ENCODE data around the gene ST3GAL2. TPM values are rescaled to one million over a fixed set of nuclear protein-coding genes. Genes with fewer than 3 reads are reported as not detected.
"Not testable (repeated sequence)": the region's sequence is repeated elsewhere in the genome, so short reads cannot be mapped to it uniquely, and the experiment has no call there.

ST3GAL2 gene
- total RNA-seq, 1 donor from 2014 or later = 1.7 TPM

- no peak for ATAC-seq
Measured at GRCh38 chr16:70467113-70467512, 28.2 kb upstream of the ST3GAL2 start.

DNA sequence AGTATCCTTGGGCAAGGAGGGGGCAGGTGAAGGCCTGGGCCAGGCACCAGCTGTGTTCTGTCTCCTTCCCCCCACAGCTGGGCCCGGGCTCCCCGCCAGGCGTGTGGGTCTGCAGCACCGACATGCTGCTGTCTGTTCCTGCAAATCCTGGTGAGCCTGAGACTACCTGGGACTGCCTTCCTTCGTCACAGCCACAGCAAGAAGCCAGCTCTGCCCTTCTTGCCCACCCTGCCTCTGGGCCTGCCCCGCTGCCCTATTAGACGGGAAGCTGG, 27.8 kb upstream of the ST3GAL2 start:
- no peak for ATAC-seq

- ATAC-seq = no peak
Measured at GRCh38 chr16:70465999-70466804, 27.3 kb upstream of the ST3GAL2 start.

DNA sequence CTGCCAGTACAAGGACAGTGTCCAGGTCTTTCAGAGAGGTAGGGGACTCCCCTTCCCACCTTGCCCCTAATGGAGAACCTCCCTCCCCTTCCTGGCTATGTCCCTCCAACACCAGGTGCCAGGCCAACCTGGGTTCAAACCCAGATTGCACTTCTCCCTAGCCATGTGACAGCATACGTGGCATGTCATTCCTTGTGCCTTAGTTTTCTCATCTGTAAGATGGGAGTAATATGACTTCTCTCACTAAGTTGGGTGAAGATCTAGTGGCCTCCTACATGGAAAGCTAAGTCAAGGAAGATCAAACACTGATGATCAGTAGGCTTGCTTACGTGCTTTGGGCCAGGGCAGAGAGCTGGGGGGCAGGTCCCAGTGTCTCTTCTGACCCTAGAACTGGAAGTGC, 24.3 kb upstream of the ST3GAL2 start:
- ATAC-seq = no peak

DNA sequence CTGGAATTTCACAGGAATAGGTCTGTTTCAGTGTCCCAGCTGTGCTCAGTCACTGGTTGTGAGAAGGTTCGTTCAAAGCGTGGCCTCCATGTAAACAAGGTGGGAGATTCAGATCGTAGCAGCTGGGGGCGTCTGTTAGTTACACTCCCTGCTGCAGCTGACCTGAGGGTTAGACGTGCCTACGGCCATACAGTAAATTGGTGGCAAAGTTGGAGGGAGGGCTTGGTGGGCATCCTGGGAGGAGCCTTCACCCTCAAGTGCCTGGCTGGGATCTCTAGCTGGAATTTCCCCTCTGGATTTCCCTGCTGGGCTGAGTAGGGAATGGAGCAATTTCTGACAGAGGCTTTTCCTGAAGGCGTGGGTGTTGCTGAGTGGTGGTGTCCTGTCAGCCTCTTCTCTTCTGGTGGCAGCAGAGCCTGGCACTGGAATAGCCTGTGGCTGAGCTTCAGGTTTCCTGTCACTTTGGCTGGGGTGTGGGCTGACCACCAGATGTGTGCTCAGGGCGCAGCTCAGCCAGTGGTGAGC, 21.9 kb upstream of the ST3GAL2 start:
- peak; percentile 9 for ATAC-seq

DNA sequence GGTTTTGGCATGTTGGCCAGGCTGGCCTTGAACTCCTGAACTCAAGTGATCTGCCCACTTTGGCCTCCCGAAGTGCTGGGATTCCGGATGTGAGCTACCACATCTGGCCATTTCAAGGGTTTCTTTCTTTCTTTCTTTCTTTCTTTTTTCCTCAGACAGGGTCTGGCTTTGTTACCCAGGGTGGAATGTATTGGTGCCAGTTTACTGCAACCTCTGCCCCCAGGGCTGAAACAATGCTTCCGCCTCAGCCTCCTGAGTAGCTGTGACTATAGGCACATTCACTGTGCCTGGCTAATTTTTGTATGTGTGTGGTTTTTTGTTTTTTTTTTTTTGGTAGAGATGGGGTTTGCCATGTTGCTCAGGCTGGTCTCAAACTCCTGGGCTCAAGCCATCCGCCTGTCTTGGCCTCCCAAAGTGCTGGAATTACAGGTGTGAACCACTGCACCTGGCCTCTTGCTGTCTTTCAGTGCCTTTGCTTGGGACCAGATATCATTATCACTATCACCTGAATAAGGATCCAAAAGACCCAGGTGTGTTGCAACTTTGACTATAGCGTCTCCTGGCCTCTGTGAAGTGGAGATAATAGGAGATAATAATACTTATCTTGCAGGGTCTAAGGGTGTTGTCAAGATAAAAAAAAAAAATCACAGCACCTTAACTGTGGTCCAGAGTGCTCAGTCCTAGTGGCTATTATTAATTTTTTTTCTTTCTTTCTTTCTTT, 18.7 kb upstream of the ST3GAL2 start:
- no peak for ATAC-seq

DNA sequence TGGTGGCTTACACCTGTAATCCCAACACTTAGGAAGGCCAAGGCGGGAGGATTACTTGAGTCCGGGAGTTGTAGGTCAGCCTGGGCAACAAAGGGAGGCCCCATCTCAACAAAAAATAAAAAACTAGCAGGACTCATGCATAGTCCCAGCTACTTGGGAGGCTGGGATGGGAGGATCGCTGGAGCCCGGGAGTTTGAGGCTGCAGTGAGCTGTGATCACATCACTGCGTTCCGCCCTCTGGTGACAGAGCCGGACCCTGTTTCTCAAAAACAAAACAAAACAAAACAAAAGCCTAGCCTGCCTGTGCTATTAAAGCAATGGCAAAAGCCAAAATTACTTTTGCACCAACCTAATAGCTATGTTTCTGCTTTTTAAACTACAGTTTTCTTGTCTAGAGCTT, 17.0 kb upstream of the ST3GAL2 start:
- no peak for ATAC-seq

DNA sequence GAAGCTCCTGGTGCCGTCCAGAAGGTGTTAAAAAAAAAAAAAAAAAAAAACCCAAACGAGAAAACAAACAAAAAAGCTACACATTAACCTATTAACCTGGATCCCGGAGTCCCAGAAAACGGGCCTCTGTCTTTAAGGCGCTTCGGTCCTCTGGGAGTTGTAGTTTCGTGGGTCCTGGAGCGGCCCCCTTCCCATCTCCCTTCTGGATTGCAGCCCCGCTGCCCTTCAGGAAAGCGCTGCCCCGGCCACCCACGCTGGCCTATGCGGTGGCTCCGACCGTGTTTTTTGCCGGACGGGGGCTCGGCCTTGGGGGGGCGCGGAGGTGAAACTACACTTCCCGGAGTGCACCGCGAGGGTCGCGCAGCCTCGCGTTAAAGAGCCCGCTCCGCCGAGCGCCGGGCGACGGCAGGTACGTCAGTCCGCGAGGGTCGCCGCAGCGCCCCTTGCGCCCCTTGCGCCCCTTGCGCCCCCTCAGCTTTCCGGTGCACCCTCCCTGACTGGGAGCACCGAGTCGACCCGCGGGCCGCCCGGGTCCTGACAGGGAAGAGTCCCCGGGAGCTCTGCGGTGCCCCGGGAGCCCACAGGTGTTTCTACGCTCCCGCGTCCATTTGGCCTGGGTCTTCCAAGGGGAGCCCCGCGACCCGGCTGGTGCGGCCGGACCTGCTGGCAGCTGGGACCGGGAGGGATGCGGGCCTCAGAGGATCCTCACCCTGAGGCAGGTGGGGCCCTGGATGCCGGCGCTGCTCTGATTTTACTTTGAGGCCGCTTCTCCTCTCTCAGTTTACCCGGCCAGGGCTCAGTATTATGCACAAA, 15.5 kb upstream of the ST3GAL2 start, which contains the start of gene FCSK:
TSS of gene FCSK (plus strand) at position 374 of the 813 bp plus-strand sequence. CDS start 8,596 bp downstream, outside the sequence.
- ATAC-seq = peak; percentile 78

DNA sequence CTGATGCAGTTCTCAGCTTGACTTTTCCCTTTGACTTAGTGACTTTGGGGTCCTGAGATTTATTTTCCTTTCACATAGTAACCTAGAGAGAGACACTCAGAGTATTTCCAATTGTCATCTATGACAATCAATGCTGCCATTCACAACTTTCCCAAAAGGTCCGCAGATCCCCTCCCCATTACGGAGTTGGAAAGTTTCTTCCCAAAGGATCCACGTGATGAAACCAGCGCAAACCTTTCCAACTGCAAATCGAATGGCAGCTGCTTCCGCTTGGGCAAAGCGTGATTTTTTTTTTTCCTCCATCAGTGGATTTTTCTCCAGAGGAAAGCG, 15.0 kb upstream of the ST3GAL2 start:
- ATAC-seq = no peak

DNA sequence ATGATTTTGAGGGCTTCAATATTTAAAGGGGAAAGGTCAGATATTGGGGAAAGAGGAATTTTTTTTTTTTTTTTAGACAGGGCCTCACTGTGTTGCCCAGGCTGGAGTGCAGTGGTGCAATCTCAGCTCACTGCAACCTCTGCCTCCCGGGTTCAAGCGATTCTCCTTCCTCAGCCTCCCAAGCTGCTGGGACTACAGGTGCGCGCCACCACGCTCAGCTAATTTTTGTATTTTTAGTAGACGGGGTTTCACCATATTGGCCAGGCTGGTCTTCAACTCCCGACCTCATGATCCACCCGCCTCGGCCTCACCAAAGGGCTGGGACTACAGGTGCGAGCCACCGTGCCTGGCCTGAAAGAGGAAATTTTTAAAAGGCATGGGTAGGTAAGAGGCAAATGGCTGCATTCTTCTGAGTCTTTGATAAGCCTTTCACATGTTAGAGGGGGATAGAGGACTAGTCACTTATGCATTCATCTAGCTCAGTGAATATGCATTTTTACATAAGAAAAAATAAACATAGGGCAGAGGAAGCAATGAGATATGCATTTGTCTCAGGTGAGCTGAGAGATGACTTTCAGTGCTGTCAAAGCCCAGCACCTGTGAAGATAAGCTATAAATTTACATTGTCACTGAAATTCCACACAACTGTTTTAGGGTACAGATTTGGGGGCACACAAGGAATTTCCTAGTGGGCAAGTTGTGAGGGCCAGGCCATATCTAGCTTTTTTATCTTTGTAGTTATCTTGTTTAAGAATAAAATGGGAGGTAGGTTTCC, 14.4 kb upstream of the ST3GAL2 start:
- no peak for ATAC-seq

- ATAC-seq = not testable (repeated sequence)
Measured at GRCh38 chr16:70451004-70451340, 12.1 kb upstream of the ST3GAL2 start.

- not testable (repeated sequence) for ATAC-seq
Measured at GRCh38 chr16:70450142-70451003, 11.5 kb upstream of the ST3GAL2 start.

DNA sequence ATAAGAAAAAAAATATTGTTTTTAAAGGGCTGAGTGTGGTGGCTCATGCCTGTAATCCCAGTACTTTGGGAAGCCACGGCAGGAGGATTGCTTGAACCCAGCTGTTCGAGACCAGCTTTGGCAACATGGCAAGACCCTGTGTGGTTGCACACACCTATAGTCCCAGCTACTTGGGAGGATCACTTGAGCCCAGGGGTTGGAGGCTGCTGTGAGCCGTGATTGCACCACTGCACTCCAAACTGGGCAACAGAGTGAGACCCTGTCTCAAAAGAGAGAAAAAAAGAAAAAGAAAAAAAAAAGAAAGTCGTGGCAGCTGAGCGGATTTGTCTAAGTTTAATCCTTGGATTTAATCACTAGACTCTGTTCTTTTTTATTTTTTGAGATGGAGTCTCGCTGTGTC, 9.2 kb upstream of the ST3GAL2 start:
- no peak for ATAC-seq

DNA sequence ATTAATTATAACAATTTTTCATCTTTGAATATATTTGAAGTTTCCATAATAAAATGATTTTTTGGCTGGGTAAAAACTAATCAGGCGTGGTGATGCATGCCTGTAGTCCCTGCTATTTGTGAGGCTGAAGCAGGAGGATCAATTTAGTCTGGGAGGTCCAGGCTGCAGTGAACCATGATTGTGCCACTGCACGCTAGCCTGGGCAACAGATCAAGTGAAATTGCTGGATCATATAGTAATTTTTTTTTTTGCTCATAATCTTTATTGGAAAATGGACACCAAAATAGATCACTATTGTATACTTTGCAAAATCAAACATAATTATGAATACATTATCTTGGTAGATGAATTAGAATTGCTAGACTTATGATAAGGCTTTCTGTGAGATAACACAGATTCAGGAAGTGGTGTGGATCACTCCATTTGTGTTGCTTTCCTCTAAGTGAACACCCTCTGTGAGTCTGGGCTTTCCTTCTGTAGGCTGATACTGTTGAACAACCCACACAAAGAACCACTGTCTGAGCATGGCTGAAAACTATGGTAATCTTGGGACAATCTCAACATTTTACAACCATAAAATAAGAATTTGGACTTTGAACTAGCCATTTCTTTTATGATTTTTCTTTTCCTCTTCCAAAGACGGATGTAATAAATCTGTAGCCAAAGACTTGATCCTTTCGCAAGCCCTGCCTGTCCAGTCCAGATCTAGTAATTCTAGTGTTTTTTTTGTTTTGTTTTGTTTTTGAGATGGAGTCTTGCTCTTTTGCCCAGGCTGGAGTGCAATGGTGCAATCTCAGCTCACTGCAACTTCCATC, 5.6 kb upstream of the ST3GAL2 start:
- no peak for ATAC-seq

DNA sequence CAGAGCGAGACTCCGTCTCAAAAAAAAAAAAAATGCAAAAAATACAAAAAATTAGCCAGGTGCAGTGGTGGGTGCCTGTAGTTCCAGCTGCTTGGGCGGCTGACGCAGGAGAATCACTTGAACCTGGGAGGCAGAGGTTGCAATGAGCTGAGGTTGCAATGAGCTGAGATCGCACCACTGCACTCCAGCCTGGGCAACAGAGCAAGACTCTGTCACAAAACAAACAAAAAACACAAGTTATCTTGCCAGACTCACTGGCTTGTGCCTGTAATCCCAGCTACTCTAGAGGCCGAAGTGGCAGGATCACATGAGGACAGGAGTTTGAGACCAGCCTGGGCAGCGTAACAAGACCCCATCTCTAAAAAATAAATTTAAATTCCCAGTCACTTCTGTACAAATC, 3.4 kb upstream of the ST3GAL2 start:
- ATAC-seq = no peak

GRCh38 chr16:70441406-70441990, 2.6 kb upstream of the ST3GAL2 start:
- ATAC-seq = no peak

GRCh38 chr16:70440009-70440692, 1.3 kb upstream of the ST3GAL2 start:
- ATAC-seq = no peak

DNA sequence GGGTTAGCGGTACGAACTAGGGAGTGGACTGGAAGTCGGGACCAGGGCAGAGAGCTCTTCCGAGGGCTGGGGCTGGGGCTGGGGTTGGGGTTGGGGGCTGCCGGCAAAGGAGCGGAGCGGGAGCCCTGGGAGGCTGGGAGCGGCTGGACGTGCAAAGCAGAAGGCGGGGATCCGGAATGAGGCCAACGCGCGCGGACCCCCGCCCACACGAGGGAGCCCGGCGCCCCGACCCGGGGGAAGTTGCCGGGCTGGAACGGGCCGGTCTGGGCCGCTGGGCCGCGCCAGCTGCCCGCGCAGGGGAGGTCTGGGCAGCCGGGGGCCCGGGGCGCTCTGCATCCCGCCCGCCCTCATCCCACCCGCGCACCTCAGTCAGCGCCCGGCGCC, 323 bp downstream of the ST3GAL2 start:
- peak; percentile 10 for ATAC-seq

Measured in esophagus mucosa (tissue), 1 donor.